Spleen (tissue), 11 donors: ENCODE results near the gene CRPPA. TPM values are rescaled to one million over a fixed set of nuclear protein-coding genes. Genes with fewer than 3 reads are reported as not detected.
"Not testable (repeated sequence)": the region's sequence is repeated elsewhere in the genome, so short reads cannot be mapped to it uniquely, and the experiment has no call there.

Experiments
- DNase-seq: peaks from one replicate; pipeline ENCODE4 v3.0.0-alpha.2; 2020
- H3K27ac ChIP-seq, 8 donors: fragments of 200-600 bp; sonication (generic) in 7 of 8; 1 replicate in 4 of 8; 2 replicates in 4 of 8; pipeline versions ENCODE4 v1.5.0 to v1.8.0; 2016 to 2021; ENCODE audit warnings: inconsistent platforms in 4 of 8, mild to moderate bottlenecking in 4 of 8, moderate library complexity in 1 of 8
- H3K27me3 ChIP-seq, 7 donors: fragments of 200-600 bp; sonication (generic) in 6 of 7; replicated peaks in 1 of 7; 1 replicate in 4 of 7; 2 replicates in 3 of 7; pipeline versions ENCODE4 v1.5.0 to v1.8.0; 2016 to 2021; ENCODE audit warnings: inconsistent platforms in 3 of 7, mild to moderate bottlenecking in 1 of 7
- H3K36me3 ChIP-seq, 6 donors: fragments of 200-600 bp; sonication (generic) in 5 of 6; 1 replicate in 4 of 6; 2 replicates in 2 of 6; pipeline versions ENCODE4 v1.5.0 to v1.8.0; 2016 to 2021; ENCODE audit warnings: inconsistent platforms in 2 of 6
- H3K4me1 ChIP-seq, 6 donors: fragments of 200-600 bp; sonication (generic) in 5 of 6; 1 replicate in 3 of 6; 2 replicates in 3 of 6; pipeline versions ENCODE4 v1.5.0 to v1.8.0; 2016 to 2021; ENCODE audit warnings: inconsistent platforms in 3 of 6
- H3K4me3 ChIP-seq, 8 donors: fragments of 200-600 bp; sonication (generic) in 7 of 8; 1 replicate in 4 of 8; 2 replicates in 4 of 8; pipeline versions ENCODE4 v1.5.0 to v1.8.0; 2016 to 2021; ENCODE audit warnings: inconsistent platforms in 4 of 8, mild to moderate bottlenecking in 4 of 8, moderate library complexity in 2 of 8
- H3K9me3 ChIP-seq, 8 donors: fragments of 200-600 bp; sonication (generic) in 7 of 8; 1 replicate in 4 of 8; 2 replicates in 4 of 8; pipeline versions ENCODE4 v1.5.0 to v1.8.0; 2016 to 2021; ENCODE audit warnings: inconsistent platforms in 4 of 8
- POLR2A ChIP-seq, 3 donors: fragments of 450-650 bp; IDR thresholded peaks; one replicate each; pipeline ENCODE4 v1.5.1; 2017; ENCODE audit warnings: antibody characterized with exemption in 3 of 3, mild to moderate bottlenecking in 1 of 3
- POLR2AphosphoS5 ChIP-seq, 3 donors: sonication (generic); formaldehyde crosslinking; IDR thresholded peaks; one replicate each; pipeline ENCODE4 v1.5.1; 2017; ENCODE audit warnings: antibody characterized with exemption in 3 of 3
- WGBS, 5 donors: extraction: QIAGEN DNeasy Blood & Tissue Kit in 3 of 5; methylation state at CpG; one replicate each; pipeline versions ENCODE4 v1.1.5 to v1.1.7; 2013 to 2018; 5-methylcytosine and 5-hydroxymethylcytosine counted together
- intact Hi-C: fragments of 100-400 bp; cut with DNase I; formaldehyde crosslinking; loops from one replicate; pipeline ENCODE4 v1.15.0; 2023; ENCODE audit warnings: low total_unique reads
- polyA plus RNA-seq, 3 donors: library from polyadenylated mRNA; stranded (reverse); fragments of 200-250 nt; gene quantifications; one replicate each; pipeline ENCODE4 v1.2.1, GENCODE V29; 2013
- total RNA-seq, 7 donors: library from RNA; depleted of rRNA in 3 of 7; stranded (reverse); fragments of >200 nt in 3 of 7; fragmentation: NEBNext Ultra II Directional in 4 of 7; extraction: Animal tissue kit (Norgen Biotek cat#: 25700) in 4 of 7; gene quantifications; one replicate each; pipeline versions ENCODE4 v1.1.0 to v1.2.1, GENCODE V29; 2016 to 2021
- TF ChIP-seq, protein P1 (sequence below), 11 experiments: fragments of 200-600 bp in 7 of 11; fragments of 450-650 bp in 4 of 11; sonication (generic) in 4 of 11; IDR thresholded peaks in 8 of 11; conservative IDR thresholded peaks in 3 of 11; 1 replicate in 7 of 11; 2 replicates in 4 of 11; pipeline versions ENCODE4 v1.4.0 to v1.8.0; 2016 to 2021; ENCODE audit warnings: antibody characterized with exemption in 11 of 11, inconsistent platforms in 4 of 11, mild to moderate bottlenecking in 1 of 11
- donor health status: healthy with polysubstance abuse.
- donor health status: DM: no; HTN: no; CAD: no; lungs with moderate emphysema.
- donor health status: DM: no; HTN: no; CAD: no.
- donor health status: Bipolar disorder and iron deficiency.
- donor health status: healthy.
- donor health status: DM: no; HTN: no; CAD: no.
- donor health status: DM: yes; HTN: yes; CAD: no.

CRPPA gene
- total and polyA plus RNA-seq, 10 donors, result 0.15 to 3.1 (median 0.84) TPM

DNA sequence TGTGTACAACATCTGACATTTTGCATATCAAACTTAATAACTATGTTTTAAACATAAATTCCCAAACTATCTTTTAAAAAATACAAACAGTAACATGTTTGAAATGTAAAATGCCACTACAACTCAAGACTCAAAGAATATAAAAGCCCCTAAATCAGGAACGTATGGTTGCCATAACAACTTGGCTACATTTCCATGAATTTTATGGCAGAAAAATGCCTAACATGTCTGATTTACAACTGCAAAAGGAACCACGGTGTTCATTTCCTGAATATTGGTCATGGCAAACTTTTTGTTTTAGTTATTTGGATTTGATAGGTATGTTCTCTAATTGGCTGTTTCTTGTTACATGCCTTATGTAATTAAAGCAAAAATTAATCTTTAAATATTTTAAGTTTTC lies 42.2 kb upstream of the CRPPA start:
- Histone ChIP-seq H3K4me1 (peaks cover 0 to 5% (median 0%) of the 10 kb centered on the region in 6 donors), H3K27ac (no peak overlapping the region), H3K36me3 (no peaks in the 10 kb centered on the region), H3K9me3 (no peaks in the 10 kb centered on the region), H3K4me3 (no peak overlapping the region), H3K27me3 (peaks cover 0 to 4% (median 0%) of the 10 kb centered on the region in 7 donors)
- intact Hi-C loops, result no loop called here
- TF ChIP-seq POLR2AphosphoS5 (IDR thresholded peaks at IDR 0.05) (no peak), POLR2A (IDR thresholded peaks at IDR 0.05) (no peak)
- TF ChIP-seq, protein P1, sequence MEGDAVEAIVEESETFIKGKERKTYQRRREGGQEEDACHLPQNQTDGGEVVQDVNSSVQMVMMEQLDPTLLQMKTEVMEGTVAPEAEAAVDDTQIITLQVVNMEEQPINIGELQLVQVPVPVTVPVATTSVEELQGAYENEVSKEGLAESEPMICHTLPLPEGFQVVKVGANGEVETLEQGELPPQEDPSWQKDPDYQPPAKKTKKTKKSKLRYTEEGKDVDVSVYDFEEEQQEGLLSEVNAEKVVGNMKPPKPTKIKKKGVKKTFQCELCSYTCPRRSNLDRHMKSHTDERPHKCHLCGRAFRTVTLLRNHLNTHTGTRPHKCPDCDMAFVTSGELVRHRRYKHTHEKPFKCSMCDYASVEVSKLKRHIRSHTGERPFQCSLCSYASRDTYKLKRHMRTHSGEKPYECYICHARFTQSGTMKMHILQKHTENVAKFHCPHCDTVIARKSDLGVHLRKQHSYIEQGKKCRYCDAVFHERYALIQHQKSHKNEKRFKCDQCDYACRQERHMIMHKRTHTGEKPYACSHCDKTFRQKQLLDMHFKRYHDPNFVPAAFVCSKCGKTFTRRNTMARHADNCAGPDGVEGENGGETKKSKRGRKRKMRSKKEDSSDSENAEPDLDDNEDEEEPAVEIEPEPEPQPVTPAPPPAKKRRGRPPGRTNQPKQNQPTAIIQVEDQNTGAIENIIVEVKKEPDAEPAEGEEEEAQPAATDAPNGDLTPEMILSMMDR (IDR thresholded peaks at IDR 0.05 in 8 of 11, conservative IDR thresholded peaks at IDR 0.05 in 3 of 11), result no peak
- WGBS, 5 donors, result 29 to 41% (median 32%) methylated on average over 2 of the region's 2 CpGs
- DNase-seq, result no peak

DNA sequence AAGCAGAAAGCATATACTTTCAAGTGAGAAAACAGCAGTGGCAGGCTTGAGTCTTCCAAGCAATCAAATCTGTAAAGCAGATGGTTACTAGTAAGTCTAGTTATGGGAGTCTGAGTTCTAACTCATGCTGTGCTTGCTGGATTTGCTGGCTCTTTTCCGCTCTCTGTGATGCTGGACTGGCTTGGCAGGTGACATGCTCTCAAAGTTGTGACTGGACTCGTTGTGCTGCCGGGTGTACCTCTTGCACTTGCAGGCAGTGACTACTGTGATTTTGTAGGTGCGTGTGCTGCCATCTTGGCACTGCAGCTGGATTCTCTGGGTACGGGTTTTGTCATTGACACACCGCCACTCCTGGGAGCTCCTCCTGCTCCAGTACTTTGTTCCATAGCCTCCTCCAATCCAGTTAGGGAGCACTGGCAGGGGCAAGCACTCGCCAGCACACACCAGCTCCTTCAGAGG lies 41.1 kb upstream of the CRPPA start:
- WGBS, 5 donors, result 92 to 96% (median 92%) methylated on average over 7 of the region's 7 CpGs
- DNase-seq, result no peak
- intact Hi-C loops, result no loop called here

DNA sequence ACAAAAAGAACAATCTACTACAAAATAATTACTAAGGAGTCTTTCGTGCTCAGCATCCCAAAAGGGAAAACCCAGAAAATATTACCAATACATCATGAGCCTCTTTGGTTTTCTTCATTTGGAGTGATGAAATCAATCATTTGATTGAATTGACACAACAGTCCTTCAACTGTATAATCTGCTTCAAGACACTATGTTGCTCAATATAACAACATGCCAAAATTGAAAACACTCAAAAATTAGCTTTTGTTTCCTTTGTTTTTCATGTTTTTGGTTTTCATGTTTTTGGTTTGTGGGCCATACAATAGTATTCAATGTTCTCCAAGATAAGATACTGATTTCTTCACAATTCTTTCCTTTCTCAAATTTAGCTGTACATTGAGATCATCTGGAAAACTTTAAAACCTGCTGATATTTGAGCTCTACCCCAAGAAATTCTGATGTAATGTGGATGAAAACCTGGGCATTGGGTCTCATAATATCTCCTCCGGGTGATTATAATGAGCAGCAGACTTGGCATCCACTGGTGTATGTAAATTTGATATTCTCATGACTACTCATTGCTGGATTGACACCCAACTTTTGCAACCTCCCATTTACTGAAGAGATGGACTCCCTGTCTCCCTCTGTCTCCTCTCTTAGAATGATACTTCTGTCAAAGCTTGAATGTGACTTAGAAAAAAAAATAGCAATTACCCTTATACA lies 39.6 kb upstream of the CRPPA start:
- peaks cover 0 to 4% (median 0%) of the 10 kb centered on the region in 6 donors for H3K4me1 ChIP-seq
- peaks cover 0 to 4% (median 0%) of the 10 kb centered on the region in 8 donors for H3K9me3 ChIP-seq
- no peak overlapping the region for H3K4me3 ChIP-seq
- peaks cover 0 to 4% (median 0%) of the 10 kb centered on the region in 7 donors for H3K27me3 ChIP-seq
- no peak overlapping the region for H3K27ac ChIP-seq
- DNase-seq, result no peak
- TF ChIP-seq POLR2AphosphoS5 (IDR thresholded peaks at IDR 0.05), result no peak
- TF ChIP-seq, protein P1 (IDR thresholded peaks at IDR 0.05 in 8 of 11, conservative IDR thresholded peaks at IDR 0.05 in 3 of 11), result no peak
- TF ChIP-seq POLR2A (IDR thresholded peaks at IDR 0.05), result no peak
- WGBS, 5 donors, result 79 to 98% (median 87%) methylated on average over 2 of the region's 2 CpGs
- intact Hi-C loops, result no loop called here
- no peaks in the 10 kb centered on the region for H3K36me3 ChIP-seq

More for the DNA sequence above, 41.1 kb upstream of the CRPPA start:
- Histone ChIP-seq H3K9me3 (no peaks in the 10 kb centered on the region), H3K27ac (no peak overlapping the region), H3K27me3 (peaks cover 0 to 4% (median 0%) of the 10 kb centered on the region in 7 donors), H3K4me3 (no peak overlapping the region), H3K4me1 (peaks cover 0 to 5% (median 0%) of the 10 kb centered on the region in 6 donors), H3K36me3 (no peaks in the 10 kb centered on the region)
- no peak for TF ChIP-seq POLR2A (IDR thresholded peaks at IDR 0.05)
- no peak for TF ChIP-seq POLR2AphosphoS5 (IDR thresholded peaks at IDR 0.05)
- TF ChIP-seq, protein P1 (IDR thresholded peaks at IDR 0.05 in 8 of 11, conservative IDR thresholded peaks at IDR 0.05 in 3 of 11), result no peak

DNA sequence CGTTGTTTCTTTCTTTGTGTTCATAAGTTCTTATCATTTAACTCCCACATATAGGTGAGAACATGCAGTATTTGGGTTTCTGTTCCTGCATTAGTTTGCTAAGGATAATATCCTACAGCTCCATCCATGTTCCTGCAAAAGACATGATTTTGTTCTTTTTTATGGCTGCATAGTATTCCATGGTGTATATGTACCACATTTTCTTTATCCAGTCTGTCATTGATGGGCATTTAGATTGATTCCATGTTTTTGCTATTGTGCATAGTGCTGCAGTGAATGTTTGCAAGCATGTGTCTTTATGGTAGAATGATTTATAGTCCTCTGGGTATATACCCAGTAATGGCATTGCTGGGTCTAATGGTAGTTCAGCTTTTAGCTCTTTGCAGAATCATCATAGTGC lies 35.0 kb upstream of the CRPPA start:
- WGBS, 5 donors, result 52 to 98% (median 61%) methylated on average over 1 of the region's 1 CpG
- intact Hi-C loops, H3K4me3 ChIP-seq: not testable (repeated sequence)

More for the DNA sequence above, 35.0 kb upstream of the CRPPA start:
- not testable (repeated sequence) for H3K9me3 ChIP-seq, H3K36me3 ChIP-seq, H3K27me3 ChIP-seq, H3K27ac ChIP-seq, H3K4me1 ChIP-seq, DNase-seq
